HG03095 (cell line): Measurements from ENCODE around the gene CCDC78.

Source experiments
- ATAC-seq: cut with Tn5 transposase; IDR thresholded peaks from one replicate; pipeline ENCODE4 v1.9.1; 2021; ENCODE audit warnings: moderate library complexity; ENCODE audit not compliant: unreplicated experiment

CCDC78 gene

DNA sequence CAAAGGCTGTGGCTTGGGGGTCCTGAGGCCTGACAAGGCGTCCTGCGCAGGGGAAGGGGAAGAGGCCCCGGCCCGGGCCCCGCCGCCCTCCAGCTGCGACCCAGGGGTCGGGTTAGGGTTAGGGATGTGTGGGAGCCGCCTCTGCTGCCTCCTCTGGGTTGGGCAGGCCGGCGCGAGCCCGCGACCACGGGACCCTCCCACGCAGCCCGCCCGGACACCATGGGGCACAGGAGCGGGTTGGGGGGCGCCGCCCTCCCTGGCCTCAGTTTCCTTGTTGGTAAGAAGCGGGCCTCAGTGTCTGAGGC is 14.2 kb upstream of the CCDC78 start:
- ATAC-seq = no peak

DNA sequence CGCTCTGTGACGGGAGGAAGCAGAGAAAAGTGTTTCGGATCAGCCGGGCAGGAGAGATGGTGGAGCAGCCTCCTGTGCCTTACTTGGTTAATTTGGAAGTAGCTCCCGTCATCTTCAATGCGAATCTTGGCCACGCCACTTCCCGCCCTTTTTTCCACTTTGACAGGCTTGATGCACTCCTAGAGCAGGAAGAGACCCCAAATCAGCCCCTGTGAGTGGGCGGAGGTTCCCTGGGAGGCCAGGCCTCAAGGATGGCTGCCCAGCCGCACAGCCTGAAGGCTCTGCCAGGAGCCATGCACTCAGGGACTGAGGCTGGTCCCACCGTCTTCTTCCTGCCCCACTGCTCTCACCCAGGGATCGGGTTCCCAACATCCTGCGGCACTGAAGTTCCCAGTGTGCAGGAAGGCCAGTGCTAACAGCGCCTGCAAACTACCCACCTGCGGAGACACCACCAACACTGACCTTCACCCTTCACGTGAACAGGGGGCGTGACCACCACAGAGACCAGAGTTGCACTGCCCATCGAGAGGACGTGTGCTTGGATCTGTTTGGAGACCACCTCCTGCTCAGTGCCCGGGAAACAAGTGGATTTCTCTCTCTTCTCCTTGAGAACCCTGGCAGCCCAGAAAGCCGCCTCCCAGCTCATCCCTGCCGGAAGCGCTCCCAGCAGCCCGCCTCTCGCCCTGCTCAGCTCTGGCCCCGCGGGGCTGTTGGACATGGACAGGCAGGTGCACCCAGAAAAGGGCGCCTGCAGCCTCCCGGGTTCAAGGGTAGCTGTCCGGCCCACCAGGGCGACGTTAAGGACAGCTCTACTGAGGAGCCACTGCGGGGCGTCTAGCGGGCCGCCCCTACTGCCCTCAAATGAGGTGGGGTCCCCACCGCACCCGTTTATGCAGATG is 13.6 kb upstream of the CCDC78 start:
- no peak for ATAC-seq

DNA sequence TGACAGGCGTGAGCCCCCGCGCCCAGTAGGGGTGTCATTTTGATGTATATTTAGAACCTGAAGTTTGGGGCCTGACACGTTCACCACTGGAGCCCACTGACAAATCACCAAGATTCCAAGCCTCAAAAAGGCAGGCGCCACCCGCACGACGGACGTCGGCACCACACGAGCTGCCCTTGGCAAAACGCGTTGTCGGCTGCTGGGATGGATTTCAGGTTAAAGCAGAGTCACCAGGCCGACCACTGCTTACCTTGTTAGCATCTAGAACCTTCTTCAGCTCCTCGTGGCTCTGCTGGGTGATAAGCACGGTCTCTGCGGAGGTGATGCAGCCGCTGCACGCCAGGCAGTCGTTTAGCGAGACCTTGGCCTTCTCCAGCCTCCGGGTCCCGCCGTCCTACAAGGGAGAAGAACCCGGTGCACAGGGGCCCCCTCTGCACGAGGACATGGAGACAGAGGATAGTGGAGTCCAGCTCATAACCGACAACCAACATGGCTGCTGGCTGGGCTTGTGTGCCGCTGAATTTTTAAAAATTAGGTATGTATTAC is 10.8 kb upstream of the CCDC78 start:
- ATAC-seq = no peak

DNA sequence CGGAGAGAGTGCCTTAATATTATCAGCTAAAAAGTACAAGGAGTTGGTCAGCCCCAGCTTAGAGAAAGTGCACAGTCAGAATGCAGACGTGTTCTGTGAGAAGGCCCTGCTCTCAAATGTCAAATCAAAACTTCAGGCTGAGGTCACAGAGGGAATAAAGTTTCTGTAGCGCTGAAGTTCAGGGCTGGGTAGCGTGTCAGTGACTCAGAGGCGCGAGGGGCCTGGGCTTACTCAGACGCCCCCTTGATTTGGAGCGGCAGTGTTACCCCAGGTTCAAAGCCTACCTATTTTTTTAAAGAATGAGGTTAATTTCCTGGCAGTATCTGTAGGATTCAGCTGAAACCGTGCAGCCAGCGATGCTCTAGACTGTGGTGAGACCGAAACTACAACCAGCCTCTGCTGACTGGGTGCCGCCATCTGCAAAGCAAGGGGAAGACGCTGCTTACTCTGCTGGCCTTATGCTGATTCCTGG is 9.8 kb upstream of the CCDC78 start:
- ATAC-seq = no peak

DNA sequence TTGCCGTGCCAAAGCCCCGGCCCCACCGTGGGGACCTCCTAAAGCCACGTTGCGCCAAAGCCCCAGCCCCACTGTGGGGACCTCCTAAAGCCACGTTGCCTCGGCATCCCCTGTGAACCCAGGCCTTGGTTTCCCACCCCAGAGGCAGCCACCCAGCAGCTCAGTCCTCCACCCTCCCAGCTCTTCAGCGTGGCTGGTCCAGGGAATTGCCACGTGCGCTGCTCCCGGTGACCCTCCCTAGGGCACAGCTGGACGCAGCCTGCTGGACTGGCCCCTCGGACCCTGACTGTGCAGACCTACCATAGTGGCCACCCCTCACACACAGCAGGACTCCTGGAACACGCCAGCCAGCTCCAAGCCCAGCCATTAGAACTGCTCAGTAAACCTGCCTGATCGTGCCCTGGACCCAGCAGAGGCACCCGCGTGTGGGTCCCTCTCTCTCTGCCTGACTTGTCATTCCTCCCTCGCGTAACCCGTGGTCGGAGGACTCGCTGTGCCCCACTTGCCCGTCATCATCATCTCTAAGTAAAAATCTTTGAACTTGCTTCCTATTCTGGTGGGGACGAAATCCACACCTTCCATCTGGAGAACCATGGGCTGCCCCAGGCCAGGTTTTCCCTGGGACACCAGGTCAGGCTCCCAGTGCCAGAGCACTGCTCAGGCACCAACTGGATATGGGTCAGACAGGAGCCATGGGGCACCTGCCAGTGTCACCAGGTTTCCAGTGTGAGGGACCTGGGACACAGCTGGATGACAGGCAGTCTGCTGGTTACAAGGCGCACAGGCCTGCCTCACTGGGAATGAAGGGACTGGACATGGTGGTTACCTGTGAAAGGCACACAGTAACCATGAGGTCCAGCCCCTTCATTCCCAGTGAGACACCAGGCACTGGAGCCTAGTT is 9.0 kb upstream of the CCDC78 start:
- no peak for ATAC-seq

DNA sequence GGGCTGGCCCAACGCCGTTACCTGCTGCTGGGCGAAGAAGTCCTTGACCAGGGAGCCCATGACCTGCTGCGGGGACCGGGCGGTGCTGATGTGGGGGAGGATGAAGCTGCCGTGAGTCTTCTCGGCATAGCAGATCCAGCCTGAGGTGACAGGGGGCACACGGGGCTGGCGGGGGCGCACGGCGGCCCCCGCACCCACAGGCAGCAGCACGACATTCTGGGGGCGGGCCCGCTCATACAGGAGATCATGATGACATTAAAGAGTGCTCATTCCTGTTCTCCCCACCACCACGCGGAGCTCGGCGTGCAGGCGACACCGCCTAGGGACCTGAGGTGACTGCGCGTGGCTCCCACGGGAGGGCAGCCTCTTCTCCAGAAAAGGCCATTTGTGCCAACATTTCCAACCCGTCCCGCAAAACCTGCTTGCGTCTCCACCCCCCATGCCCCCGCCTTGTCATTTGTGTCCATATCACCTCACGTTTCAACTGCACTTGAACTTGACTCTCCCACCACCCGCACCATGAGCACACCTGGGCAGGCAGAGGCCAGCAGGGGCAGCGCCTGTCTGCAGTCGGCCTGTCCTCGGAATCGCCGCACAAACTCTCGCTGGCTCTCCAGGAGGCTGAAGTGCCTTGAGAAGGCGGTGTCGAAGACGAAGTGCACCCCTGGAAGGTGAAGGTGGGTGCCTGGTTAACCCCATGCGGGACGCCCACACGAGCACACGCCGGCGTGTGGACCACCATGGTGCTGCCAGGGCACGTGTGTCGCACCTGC is 8.2 kb upstream of the CCDC78 start:
- ATAC-seq = no peak

DNA sequence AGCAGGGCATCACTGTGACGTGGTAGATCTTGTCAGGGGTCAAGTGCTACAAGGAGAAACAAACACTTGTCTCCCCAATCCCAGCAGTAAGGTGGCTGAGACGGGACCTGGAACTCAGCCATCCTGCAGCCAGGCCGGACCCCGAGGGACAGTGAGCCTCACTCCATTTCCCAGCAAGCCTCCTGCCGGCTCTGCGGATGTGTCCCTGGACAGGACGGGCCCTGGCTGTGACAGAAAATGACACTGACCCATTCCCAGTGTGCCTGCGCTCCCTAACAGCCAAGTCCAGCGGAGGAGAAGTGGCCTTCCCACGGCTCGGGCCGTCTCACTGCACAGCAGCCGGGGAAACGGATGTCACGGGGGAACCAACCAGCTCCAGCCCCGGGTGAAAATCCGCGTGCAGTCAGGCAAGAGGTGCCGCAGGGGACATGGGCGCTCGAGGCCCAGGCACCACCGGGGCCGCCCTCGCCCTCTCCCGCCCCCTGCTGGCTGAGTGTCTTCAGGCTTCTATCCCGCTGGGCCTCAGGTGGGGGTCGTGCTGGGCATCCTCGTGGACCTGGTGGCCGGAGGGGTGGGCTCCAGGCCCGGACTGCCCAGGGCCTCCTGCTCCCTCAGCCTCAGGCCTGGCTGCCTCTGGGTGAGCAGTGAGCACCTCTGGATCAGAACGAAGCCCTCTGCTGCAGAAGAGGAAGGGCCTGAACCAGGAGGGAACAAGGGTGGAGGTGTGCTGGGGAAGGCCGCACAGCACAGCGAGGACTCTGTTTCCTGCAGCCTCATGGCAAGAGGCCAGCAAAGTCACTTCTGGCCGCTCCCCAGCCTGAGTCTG is 7.4 kb upstream of the CCDC78 start:
- no peak for ATAC-seq

DNA sequence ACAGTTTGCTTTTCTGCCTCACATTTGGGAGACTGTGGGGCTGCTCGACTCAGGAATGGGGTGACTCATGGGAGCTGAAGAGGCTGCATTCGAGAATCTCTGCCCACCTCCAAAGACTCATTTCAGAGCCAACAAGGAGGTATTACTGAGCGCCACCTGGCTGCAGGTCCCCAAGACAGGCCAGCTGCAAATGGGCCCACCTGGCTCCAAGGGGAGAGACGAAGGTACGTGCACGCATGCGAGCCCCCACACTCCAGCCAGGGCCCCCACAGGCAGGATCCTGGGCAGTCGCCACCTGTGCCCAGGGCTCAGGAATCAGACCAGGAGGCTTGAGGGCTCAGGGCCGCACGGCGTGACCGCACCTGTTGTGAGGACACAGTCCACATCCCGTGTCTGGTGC is 6.7 kb upstream of the CCDC78 start:
- ATAC-seq = no peak

DNA sequence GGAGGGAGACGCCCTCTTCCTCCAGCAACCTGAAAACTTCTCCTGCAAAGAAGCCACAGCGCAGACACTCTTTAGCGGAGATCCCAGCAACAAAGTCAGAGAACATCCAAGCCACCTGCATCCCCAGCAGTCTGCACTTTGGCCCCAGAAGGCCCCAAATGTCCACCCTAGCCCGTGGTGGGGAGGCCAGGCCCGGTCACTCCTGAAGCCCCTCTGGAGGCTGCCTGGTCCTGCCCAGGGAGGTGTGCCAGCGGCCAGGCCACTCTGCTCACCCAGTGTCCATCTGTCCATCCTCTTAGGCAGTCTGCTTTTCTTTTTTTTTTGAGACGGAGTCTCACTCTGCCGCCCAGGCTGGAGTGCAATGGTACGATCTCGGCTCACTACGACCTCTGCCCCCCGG is 6.1 kb upstream of the CCDC78 start:
- no peak for ATAC-seq

DNA sequence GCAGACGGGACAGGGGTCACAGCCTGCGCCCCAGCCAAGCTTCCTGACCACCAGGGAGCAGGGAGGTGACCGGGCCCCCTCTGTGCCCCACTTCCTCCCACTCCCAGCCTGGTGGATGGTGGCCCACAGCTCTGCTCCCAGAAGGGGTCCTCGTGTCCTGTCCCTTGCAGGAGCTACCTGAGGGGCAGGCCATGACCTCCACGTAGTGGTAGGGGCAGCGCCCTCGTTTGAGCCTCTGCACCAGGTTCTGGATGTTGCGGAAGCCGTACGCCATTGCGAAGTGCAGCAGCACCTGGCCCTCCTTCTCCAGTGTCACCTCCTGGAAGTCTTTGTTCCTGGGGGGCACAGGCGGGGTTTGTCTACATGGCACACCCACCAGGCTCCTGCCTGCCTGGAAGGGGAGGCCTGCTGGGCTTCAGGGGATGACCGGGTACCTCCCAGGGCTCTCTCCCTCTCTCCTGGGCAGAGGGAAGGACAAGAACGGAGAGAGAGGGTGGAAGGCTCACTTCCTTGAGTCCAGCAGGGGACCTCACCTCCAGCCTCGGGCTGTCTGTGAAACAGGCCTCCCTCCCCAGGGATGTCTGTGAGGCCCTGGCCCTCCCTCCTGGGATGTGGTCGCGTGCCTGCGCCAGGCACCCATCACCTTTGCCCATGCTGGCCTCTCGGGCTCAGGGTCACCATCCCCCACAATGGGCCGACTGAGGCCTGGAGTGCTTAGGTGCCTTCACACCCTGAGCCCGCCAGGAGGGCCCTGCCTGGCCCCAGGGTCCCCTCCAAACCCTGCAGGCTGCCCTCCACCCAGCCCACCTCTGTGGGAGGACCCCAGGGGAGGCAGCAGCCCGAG is 4.6 kb upstream of the CCDC78 start:
- no peak for ATAC-seq

DNA sequence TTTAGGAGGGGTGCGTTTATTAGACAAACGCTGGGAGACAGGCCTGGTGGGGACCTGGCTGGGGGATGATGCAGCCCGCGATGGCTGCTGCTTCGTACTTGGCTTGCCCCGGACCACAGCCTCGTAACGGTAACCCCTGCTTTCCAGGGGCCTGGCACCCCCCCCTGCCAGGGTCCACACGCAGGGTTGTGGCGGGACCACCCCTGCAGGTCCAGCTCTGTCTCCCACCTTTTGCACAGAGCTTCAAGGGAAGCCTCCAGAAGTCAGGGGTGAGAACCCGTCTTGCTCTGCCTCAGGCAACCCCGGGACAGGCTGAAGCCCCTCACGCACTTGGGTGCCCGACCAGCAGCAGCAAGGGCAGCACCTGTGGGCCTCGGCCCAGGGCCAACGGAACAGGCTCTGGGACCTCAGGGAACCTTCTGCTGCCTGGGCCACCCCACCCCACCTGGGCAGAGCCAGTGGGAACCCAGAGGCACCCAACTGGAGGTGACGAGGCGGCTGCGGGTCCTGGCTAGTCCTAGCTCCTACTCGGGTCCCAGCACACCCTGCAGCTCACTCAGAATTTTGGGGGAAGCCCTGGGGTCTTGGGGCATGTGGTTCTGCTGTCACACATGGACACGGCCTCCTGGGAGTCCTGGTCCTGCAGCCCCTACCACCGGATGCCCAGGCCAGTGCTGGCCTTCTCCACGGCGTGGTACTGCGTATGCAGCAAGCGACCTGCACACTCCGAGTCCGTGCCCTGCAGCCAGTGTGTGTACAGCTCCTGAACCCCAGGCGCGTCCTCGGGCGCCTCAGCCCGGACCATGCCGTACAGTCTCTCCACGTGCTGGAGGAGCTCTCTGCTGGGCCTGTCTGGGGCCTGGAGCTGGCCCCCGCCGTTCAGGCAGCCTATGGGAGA is 3.8 kb upstream of the CCDC78 start:
- no peak for ATAC-seq

DNA sequence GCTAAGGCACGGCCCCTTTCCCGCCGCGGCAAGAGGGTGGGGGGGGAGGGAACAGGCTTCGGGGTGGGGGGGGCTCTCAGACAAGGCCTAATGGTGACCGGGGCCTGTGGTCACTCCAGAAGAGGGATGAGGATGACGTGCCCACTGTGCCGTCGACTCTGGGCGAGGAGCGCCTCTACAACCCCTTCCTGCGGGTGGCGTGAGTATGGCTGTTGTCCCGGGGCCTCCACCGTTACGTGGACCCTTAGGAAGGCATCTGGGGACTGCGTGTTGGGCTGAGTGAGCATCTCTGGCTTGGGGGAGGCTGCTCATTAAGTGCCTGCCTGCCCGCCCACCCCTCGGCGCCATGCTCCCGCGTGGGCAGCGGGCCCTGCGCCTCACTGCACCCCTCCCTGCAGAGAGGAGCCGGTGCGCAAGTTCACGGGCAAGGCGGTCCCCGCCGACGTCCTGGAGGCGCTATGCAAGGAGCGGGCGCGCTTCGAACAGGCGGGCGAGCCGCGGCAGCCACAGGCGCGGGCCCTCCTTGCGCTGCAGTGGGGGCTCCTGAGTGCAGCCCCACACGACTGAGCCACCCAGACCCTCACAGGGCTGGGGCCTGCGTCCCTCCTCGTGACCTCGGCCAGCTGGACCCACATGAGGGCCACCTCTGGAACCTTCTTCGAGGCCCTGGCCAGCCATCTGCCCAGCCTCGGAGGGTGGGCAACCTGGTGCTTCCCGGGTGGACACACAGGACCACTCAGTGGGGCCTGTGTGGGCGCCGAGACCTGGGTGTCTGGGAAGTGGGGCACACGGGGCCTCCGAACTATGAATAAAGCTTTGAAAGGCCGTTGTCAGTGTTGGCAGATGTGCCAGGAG is 2.9 kb upstream of the CCDC78 start:
- no peak for ATAC-seq

DNA sequence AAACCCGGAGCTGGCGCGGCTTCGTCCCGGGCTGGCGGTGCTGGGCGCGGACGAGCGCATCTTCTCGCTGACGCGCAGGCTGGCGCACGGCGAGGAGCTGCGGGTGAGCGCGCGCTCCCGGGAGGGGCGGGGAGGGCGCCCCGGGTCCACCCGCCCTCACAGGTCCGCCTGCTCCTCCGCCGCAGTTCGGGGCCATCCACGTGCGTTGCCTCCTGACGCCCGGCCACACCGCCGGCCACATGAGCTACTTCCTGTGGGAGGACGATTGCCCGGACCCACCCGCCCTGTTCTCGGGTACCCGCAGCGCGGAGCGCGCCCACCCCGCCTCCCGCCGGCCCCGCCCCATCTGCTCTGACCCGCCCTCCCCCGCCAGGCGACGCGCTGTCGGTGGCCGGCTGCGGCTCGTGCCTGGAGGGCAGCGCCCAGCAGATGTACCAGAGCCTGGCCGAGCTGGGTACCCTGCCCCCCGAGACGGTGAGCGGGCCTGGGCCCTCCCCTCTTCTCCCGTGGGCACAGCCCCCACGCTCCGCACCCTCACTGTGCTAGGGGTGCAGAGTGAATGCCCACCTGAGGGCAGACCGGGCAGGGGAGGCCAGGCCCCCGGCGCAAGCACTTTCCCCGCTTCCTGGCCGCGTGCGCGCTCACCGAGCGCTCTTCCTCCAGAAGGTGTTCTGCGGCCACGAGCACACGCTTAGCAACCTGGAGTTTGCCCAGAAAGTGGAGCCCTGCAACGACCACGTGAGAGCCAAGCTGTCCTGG is 2.1 kb upstream of the CCDC78 start:
- ATAC-seq = no peak

DNA sequence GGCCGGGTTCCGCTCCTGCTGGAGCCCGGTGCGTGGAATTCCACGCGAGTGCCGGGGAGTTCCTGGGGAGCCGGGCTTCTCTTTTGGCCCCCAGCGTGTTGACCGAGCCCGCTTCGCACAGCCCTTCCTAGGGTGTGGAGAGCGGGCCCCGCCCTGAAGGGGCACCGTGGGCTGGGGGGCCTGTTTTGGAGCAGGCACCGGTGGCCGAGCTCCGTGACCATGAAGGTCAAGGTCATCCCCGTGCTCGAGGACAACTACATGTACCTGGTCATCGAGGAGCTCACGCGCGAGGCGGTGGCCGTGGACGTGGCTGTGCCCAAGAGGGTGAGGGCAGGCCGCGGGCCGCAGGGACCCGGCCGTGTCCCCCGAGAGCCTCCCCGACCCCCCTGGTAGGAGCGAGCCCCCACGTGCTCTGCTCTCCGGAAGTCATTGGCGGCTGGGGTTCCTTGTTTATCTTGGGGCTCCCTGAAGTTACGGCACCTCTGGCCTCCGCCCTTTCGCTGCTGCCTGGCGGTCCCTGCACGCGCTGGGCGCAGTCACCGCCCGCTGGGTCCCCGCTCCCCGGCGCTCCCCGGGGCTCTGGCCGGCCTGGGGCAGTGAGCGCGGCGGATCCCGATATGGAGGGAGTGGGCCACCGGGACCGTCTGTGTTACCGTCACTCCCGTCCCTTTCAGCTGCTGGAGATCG is 1.2 kb upstream of the CCDC78 start:
- no peak for ATAC-seq

DNA sequence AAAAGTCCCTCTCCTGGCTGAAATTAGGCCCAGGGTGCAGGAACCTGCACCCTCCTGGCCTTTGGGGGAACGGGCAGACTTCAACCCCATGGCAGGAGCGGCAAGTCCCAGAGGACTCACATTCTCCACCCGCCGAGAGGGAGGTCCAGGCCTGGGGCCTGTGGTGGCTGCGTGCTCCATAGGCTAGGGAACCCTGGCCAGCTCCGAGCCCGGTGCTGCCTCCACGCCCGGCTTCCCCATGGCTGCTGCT is 130 bp downstream of the CCDC78 start:
- no peak for ATAC-seq

DNA sequence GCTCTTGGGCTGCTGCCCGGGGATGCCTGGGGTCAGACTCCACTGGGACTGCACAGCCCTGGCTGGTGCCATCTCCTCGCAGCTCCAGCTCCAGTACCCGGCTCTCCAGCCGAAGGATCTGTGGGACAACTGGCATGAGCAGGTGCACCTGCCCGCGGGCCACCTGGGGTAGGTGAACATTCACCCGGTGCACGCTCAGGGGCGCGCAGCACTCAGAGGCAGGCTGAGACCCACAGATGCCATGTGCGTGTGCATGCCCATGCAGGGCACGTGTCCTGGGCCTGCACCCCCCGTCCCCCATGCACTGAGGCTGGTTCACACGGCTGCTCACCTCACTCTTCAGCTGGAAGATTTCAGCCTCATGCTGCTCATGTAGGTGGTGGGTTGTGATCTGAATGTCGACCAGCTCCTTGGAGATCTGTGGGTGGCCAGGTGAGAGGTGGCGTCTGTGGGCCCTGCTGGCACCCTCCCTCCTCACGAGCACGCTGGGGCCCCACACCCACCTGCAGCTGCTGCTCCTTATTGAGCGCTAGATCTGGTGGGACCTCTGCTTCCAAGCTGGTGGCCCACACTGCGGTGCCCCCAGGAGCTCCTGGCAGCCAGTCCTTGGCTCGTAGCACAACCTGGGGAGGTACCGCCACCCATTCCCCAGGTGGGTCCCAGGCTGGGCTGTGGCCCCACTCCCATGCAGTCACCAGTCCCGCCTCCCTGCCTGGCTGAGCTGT is 618 bp downstream of the CCDC78 start:
- ATAC-seq = no peak
